GM23248 (cell line): ENCODE results near the gene ATL1. TPM values are rescaled to one million over a fixed set of nuclear protein-coding genes. Genes with fewer than 3 reads are reported as not detected.
A peak's percentile ranks its signal among the peaks of the same experiment; 100 is the strongest.

Source experiments
- DNase-seq: peaks from one replicate; pipeline ENCODE4 v3.0.0-alpha.2; 2015
- H2AFZ ChIP-seq: fragments of 200-600 bp; sonication (generic); 2 replicates; pipeline ENCODE4 v1.6.1; 2016; ENCODE audit warnings: antibody characterized with exemption
- H3F3A ChIP-seq: fragments of 200-600 bp; sonication (generic); 2 replicates; pipeline ENCODE4 v1.6.1; 2016; ENCODE audit warnings: mild to moderate bottlenecking, antibody characterized with exemption, mixed run types; ENCODE audit not compliant: insufficient read depth
- H3K27ac ChIP-seq: fragments of 200-600 bp; sonication (generic); 2 replicates; pipeline ENCODE4 v1.5.1; 2016; ENCODE audit warnings: mild to moderate bottlenecking
- H3K27me3 ChIP-seq: fragments of 200-600 bp; sonication (generic); replicated peaks from 2 replicates; pipeline ENCODE4 v1.6.1; 2016; ENCODE audit warnings: mild to moderate bottlenecking; ENCODE audit not compliant: insufficient read depth
- H3K36me3 ChIP-seq: fragments of 200-600 bp; sonication (generic); 2 replicates; pipeline ENCODE4 v1.6.1; 2016; ENCODE audit warnings: low read depth, mild to moderate bottlenecking
- H3K4me1 ChIP-seq: fragments of 200-600 bp; sonication (generic); 2 replicates; pipeline ENCODE4 v1.6.1; 2016; ENCODE audit warnings: mild to moderate bottlenecking; ENCODE audit not compliant: insufficient read depth
- H3K4me2 ChIP-seq: fragments of 200-600 bp; sonication (generic); one replicate; pipeline ENCODE4 v1.6.1; 2016; ENCODE audit warnings: mild to moderate bottlenecking; ENCODE audit not compliant: unreplicated experiment
- H3K4me3 ChIP-seq: fragments of 200-600 bp; sonication (generic); 2 replicates; pipeline ENCODE4 v1.5.1; 2016; ENCODE audit warnings: mild to moderate bottlenecking
- H3K79me2 ChIP-seq: fragments of 200-600 bp; sonication (generic); 2 replicates; pipeline ENCODE4 v1.6.1; 2016; ENCODE audit warnings: mild to moderate bottlenecking; ENCODE audit not compliant: insufficient read depth
- H3K9ac ChIP-seq: fragments of 200-600 bp; sonication (generic); 2 replicates; pipeline ENCODE4 v1.6.1; 2016; ENCODE audit warnings: mild to moderate bottlenecking
- H3K9me2 ChIP-seq: fragments of 200-600 bp; sonication (generic); 2 replicates; pipeline ENCODE4 v1.6.1; 2016; ENCODE audit warnings: mixed run types, mild to moderate bottlenecking, moderate library complexity; ENCODE audit not compliant: insufficient read depth
- H3K9me3 ChIP-seq: fragments of 200-600 bp; sonication (generic); one replicate; pipeline ENCODE4 v1.6.1; 2017; ENCODE audit warnings: low read depth
- H4K20me1 ChIP-seq: fragments of 200-600 bp; sonication (generic); 2 replicates; pipeline ENCODE4 v1.6.0; 2016; ENCODE audit not compliant: insufficient read depth
- EZH2 ChIP-seq: fragments of 200-600 bp; sonication (generic); IDR thresholded peaks from 2 replicates; pipeline ENCODE4 v1.6.1; 2018; ENCODE audit warnings: antibody characterized with exemption, mild to moderate bottlenecking; ENCODE audit not compliant: insufficient read depth, poor library complexity, severe bottlenecking
- EZH2phosphoT487 ChIP-seq: fragments of 200-600 bp; sonication (generic); IDR thresholded peaks from 2 replicates; pipeline ENCODE4 v1.6.1; 2018; ENCODE audit warnings: antibody characterized with exemption, moderate library complexity, mild to moderate bottlenecking, low read depth; ENCODE audit not compliant: insufficient read depth
- WGBS, 2 experiments: methylation state at CpG; one replicate each; pipeline ENCODE4 v1.1.6; 2015 to 2017; ENCODE audit warnings: low lambda C conversion rate in 2 of 2, low coverage in 1 of 2; ENCODE audit errors: missing lambda C conversion rate in 2 of 2; 5-methylcytosine and 5-hydroxymethylcytosine counted together
- in situ Hi-C: fragments of 300-500 bp; cut with MboI; formaldehyde crosslinking; loops from 2 replicates; pipeline ENCODE4 v1.15.0; 2020
- polyA plus RNA-seq: library from polyadenylated mRNA; unstranded; fragments of >200 nt; fragmentation: Nextera tagmentation; extraction: Ambion mirVana; gene quantifications from 2 replicates; pipeline ENCODE4 v1.2.1, GENCODE V29; 2016
- total RNA-seq: library from RNA; depleted of rRNA; stranded (reverse); fragments of >200 nt; shearing (Covaris generic); gene quantifications from 2 replicates; pipeline ENCODE4 v1.2.3, GENCODE V29; 2014

ATL1 gene
- total and polyA plus RNA-seq, 2 experiments from 2014 or later: 10.8 to 11.4 TPM

DNA sequence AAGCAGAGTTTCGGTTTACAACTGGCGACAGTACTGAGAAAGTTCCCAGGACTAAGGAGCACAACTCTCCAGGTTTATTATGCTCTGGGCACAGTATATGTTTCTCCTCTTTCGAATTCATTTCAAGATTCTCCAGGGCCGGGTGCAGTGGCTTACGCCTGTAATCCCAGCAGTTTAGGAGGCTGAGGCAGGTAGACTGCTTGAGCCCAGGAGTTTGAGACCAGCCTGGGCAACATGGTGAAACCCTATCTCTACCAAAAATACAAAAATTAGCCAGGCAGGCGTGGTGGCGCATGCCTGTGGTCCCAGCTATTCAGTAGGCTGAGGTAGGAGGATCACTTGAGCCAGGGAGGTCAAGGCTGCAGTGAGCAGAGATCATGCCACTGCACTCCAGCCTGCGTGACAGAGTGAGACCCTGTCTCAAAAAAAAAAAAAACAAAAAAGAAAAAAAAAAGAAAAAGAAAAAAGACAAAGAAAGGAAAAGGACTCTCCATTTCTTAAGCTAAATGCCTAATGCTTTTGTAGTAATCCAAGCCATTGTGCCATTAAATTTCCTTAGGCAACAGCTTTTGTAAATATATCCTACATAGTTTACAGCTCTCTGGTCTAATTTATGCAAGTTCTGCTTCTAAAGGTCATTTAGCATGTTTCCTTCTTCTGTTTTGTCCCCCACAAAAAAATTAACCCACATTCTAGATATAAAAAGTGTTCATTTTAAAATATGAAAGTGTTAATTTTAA, 34.8 kb downstream of the ATL1 start:
- H3K27me3 ChIP-seq: no peaks in the 10 kb centered on the region
- H3K4me2 ChIP-seq: no peak overlapping the region
- H3K4me3 ChIP-seq: no peak overlapping the region
- WGBS, 2 experiments: 97 to 98% methylated on average over 8 of the region's 8 CpGs
- no peaks in the 10 kb centered on the region for H3K9me3 ChIP-seq
- in situ Hi-C loops: no loop called here
- no peaks in the 10 kb centered on the region for H3F3A ChIP-seq
- no peaks in the 10 kb centered on the region for H3K36me3 ChIP-seq
- H4K20me1 ChIP-seq: no peaks in the 10 kb centered on the region
- H3K9ac ChIP-seq: no peak overlapping the region
- no peaks in the 10 kb centered on the region for H3K79me2 ChIP-seq
- DNase-seq: no peak
- no peak for TF ChIP-seq EZH2phosphoT487
- TF ChIP-seq EZH2: no peak
- H2AFZ ChIP-seq: no peak overlapping the region
- no peak overlapping the region for H3K27ac ChIP-seq
- no peaks in the 10 kb centered on the region for H3K9me2 ChIP-seq
- peaks cover under 1% of the 10 kb centered on the region; the same call in 1 of the 2 replicates for H3K4me1 ChIP-seq

GRCh38 chr14:50598765-50599164, 38.8 kb downstream of the ATL1 start:
- peaks cover 26% of the 10 kb centered on the region for H3K4me1 ChIP-seq
- no peaks in the 10 kb centered on the region for H3K27me3 ChIP-seq
- H3K9me3 ChIP-seq: no peaks in the 10 kb centered on the region
- H3K9me2 ChIP-seq: no peaks in the 10 kb centered on the region
- no peaks in the 10 kb centered on the region for H4K20me1 ChIP-seq
- in situ Hi-C loops: no loop called here
- H3K79me2 ChIP-seq: no peaks in the 10 kb centered on the region
- no peak for TF ChIP-seq EZH2
- TF ChIP-seq EZH2phosphoT487: no peak
- no peak overlapping the region for H3K4me2 ChIP-seq
- DNase-seq: no peak
- H3K9ac ChIP-seq: no peak overlapping the region
- H3K36me3 ChIP-seq: no peaks in the 10 kb centered on the region
- H3K27ac ChIP-seq: no peak overlapping the region
- no peaks in the 10 kb centered on the region for H3F3A ChIP-seq
- H3K4me3 ChIP-seq: no peak overlapping the region
- no peak overlapping the region for H2AFZ ChIP-seq

DNA sequence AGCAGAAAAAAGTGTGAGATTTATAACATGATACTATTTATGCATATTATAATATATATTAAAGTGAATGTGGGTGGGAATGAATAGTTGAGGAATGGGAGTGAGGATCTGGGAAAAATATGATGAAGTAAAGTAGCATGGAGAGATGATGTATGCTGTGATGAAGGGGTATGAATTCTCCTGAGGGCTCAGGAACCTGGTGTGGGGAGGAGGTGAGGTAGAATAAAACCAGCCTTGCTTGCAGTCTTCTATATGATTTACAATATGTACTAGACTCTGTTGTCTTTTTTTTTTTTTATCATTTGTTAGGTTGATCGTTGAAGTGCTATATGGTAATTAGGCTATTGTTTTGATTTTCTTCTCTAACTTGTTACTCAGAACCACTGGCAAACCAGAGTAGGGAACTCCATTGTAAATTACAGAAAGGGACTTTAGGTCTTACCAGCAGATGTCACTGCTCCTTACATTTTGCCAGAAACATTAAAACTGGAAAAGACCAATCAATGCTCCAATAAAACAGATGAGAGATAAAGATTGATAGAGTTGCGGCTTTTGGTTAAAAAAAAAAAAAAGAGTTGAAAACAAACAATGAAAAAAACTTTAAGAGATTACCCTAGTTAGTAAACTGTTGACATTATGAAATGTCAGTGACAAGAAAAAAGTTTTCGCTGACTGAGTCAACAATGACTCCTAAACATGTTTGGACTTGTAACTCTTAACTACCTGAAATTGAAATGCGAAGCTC, 39.9 kb downstream of the ATL1 start:
- no peak overlapping the region for H3K4me3 ChIP-seq
- peak overlapping the region; percentile 21 for H3K4me2 ChIP-seq
- 0 out of 2 replicates have a peak overlapping the region, but pooled peaks have one; percentile 21 for H2AFZ ChIP-seq
- H3K9me3 ChIP-seq: no peaks in the 10 kb centered on the region
- DNase-seq: peak; percentile 63
- no peaks in the 10 kb centered on the region for H3F3A ChIP-seq
- in situ Hi-C loops: loop anchor here (25.0 kb wide), 1 partner anchor 612 kb away; no protein-coding TSS in a partner anchor
- no peaks in the 10 kb centered on the region for H4K20me1 ChIP-seq
- H3K79me2 ChIP-seq: no peaks in the 10 kb centered on the region
- no peaks in the 10 kb centered on the region for H3K36me3 ChIP-seq
- no peak overlapping the region for H3K9ac ChIP-seq
- H3K27me3 ChIP-seq: no peaks in the 10 kb centered on the region
- TF ChIP-seq EZH2phosphoT487: no peak
- no peak for TF ChIP-seq EZH2
- H3K4me1 ChIP-seq: peaks cover 26% of the 10 kb centered on the region
- H3K9me2 ChIP-seq: no peaks in the 10 kb centered on the region
- no peak overlapping the region for H3K27ac ChIP-seq
- 58 to 64% methylated on average over 4 of the region's 4 CpGs for WGBS, 2 experiments

DNA sequence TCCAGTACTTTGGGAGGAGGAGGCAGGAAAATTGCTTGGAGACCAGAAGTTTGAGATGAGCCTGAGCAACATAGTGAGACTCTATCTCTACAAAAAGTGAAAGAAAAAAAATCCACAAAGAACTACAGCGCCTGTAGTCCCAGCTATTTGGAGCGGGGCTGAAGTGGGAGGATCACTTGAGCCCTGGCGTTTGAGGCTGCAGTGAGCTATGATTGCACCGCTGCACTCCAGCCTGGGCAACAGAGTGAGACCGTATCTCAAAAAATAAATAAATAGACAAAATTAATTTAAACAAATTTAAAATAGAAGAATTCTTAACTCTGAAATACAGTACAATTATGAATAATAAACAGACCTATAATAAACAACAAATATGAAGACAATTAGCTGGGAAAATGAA, 40.9 kb downstream of the ATL1 start:
- H3K9ac ChIP-seq: no peak overlapping the region
- DNase-seq: no peak
- no peak overlapping the region for H3K27ac ChIP-seq
- H3K9me2 ChIP-seq: no peaks in the 10 kb centered on the region
- no peaks in the 10 kb centered on the region for H3K9me3 ChIP-seq
- H3F3A ChIP-seq: no peaks in the 10 kb centered on the region
- TF ChIP-seq EZH2phosphoT487 (no peak), EZH2 (no peak)
- no peak overlapping the region for H3K4me3 ChIP-seq
- H4K20me1 ChIP-seq: no peaks in the 10 kb centered on the region
- no peaks in the 10 kb centered on the region for H3K36me3 ChIP-seq
- in situ Hi-C loops: loop anchor here (25.0 kb wide), 1 partner anchor 611 kb away; no protein-coding TSS in a partner anchor
- H3K79me2 ChIP-seq: no peaks in the 10 kb centered on the region
- no peak overlapping the region for H2AFZ ChIP-seq
- no peak overlapping the region for H3K4me2 ChIP-seq
- H3K4me1 ChIP-seq: peaks cover 32% of the 10 kb centered on the region
- WGBS, 2 experiments: 96 to 97% methylated on average over 5 of the region's 5 CpGs
- H3K27me3 ChIP-seq: no peaks in the 10 kb centered on the region
